Measurements from ENCODE around the gene RHCE.
"Not testable (repeated sequence)": the region's sequence is repeated elsewhere in the genome, so short reads cannot be mapped to it uniquely, and the experiment has no call there.

RHCE gene

DNA sequence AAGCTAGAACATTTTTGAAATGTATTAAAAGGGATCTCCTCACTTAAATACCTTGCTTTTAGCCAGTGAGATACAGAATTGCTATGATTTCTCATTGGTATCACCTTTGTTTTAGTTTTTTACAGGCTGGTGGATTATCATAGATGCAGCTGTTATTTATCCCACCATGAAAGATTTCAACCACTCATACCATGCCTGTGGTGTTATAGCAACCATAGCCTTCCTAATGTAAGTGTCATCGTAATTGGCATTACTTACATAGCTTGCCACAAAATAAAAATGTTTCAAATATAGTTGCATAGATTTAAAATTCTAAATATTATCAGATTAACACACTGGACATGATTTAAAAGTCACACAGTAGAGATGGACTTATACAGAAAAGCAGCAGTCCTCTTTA, 77.8 kb downstream of the RHCE start:
- no peak overlapping the region for H3K27ac ChIP-seq (ENCODE audit: low read length)
- no peak overlapping the region for H3K4me3 ChIP-seq (ENCODE audit: low read length)
- no CpG with 5 or more reads among the region's 1 CpG for WGBS (ENCODE audit: insufficient coverage, insufficient read length)
- no peak for DNase-seq (ENCODE audit: low read depth, low spot score)
- H3K36me3 ChIP-seq (ENCODE audit: control insufficient read depth, insufficient read depth, low read length) = 0 out of 2 replicates have a peak, but pooled peaks cover 2% of the 10 kb centered on the region
- no peaks in the 10 kb centered on the region for H3K9me3 ChIP-seq (ENCODE audit: control insufficient read depth, insufficient read depth, low read length)
- no peaks in the 10 kb centered on the region for H3K27me3 ChIP-seq (ENCODE audit: control insufficient read depth, insufficient read depth, low read length)
- no peaks in the 10 kb centered on the region for H3K4me1 ChIP-seq (ENCODE audit: control insufficient read depth, insufficient read depth, low read length)

DNA sequence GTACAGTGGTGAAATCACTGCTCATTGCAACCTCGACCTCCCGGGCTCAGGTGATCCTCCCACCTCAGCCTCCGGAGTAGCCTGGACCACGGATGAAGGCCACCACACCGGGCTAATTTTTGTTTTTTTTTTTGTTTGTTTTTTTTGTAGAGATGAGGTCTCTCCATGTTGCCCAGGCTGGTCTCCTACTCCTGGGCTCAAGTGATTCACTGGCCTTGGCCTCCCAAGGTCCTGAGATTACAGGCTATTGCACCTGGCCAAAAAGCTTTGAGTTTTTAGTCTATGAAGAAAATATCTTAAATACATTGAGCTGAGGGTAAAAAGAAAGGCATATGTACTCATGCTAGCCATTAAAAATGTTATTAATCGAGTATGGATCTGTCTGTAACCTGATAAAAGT, 78.9 kb downstream of the RHCE start:
- H3K36me3 ChIP-seq (ENCODE audit: control insufficient read depth, insufficient read depth, low read length) = 0 out of 2 replicates have a peak, but pooled peaks cover 2% of the 10 kb centered on the region
- H3K27me3 ChIP-seq (ENCODE audit: control insufficient read depth, insufficient read depth, low read length) = no peaks in the 10 kb centered on the region
- H3K27ac ChIP-seq (ENCODE audit: low read length) = no peak overlapping the region
- no peaks in the 10 kb centered on the region for H3K4me1 ChIP-seq (ENCODE audit: control insufficient read depth, insufficient read depth, low read length)
- WGBS (ENCODE audit: insufficient coverage, insufficient read length) = no CpG with 5 or more reads among the region's 6 CpGs
- DNase-seq (ENCODE audit: low read depth, low spot score) = no peak
- H3K4me3 ChIP-seq (ENCODE audit: low read length) = no peak overlapping the region
- H3K9me3 ChIP-seq (ENCODE audit: control insufficient read depth, insufficient read depth, low read length) = no peaks in the 10 kb centered on the region

- H3K36me3 ChIP-seq (ENCODE audit: control insufficient read depth, insufficient read depth, low read length) = 0 out of 2 replicates have a peak, but pooled peaks cover 2% of the 10 kb centered on the region
- no peak for DNase-seq (ENCODE audit: low read depth, low spot score)
- H3K27ac ChIP-seq (ENCODE audit: low read length) = no peak overlapping the region
- H3K9me3 ChIP-seq (ENCODE audit: control insufficient read depth, insufficient read depth, low read length) = no peaks in the 10 kb centered on the region
- no peaks in the 10 kb centered on the region for H3K4me1 ChIP-seq (ENCODE audit: control insufficient read depth, insufficient read depth, low read length)
- no CpG with 5 or more reads among the region's 6 CpGs for WGBS (ENCODE audit: insufficient coverage, insufficient read length)
- peak overlapping the region; percentile 92; the same call in 1 of the 2 replicates for H3K4me3 ChIP-seq (ENCODE audit: low read length)
- H3K27me3 ChIP-seq (ENCODE audit: control insufficient read depth, insufficient read depth, low read length) = no peaks in the 10 kb centered on the region
These were observed 81.6 kb downstream of the RHCE start for GRCh38 chr1:25338986-25339385.

GRCh38 chr1:25338188-25338981, 82.2 kb downstream of the RHCE start, which contains the start of gene TMEM50A:
Gene TMEM50A, plus strand, starts transcription at chr1:25338334. Its CDS starts 2,153 bp downstream, at chr1:25340487.
- Histone ChIP-seq H3K4me1 (ENCODE audit: control insufficient read depth, insufficient read depth, low read length) (no peaks in the 10 kb centered on the region), H3K36me3 (ENCODE audit: control insufficient read depth, insufficient read depth, low read length) (no peaks in the 10 kb centered on the region), H3K27me3 (ENCODE audit: control insufficient read depth, insufficient read depth, low read length) (no peaks in the 10 kb centered on the region), H3K27ac (ENCODE audit: low read length) (no peak within 1 kb of the TSS), H3K4me3 (ENCODE audit: low read length) (peak within 1 kb of the TSS; percentile 92), H3K9me3 (ENCODE audit: control insufficient read depth, insufficient read depth, low read length) (no peaks in the 10 kb centered on the region)
- WGBS (ENCODE audit: insufficient coverage, insufficient read length) = no CpG with 5 or more reads among the region's 75 CpGs
- peak; percentile 66 for DNase-seq (ENCODE audit: low read depth, low spot score)

DNA sequence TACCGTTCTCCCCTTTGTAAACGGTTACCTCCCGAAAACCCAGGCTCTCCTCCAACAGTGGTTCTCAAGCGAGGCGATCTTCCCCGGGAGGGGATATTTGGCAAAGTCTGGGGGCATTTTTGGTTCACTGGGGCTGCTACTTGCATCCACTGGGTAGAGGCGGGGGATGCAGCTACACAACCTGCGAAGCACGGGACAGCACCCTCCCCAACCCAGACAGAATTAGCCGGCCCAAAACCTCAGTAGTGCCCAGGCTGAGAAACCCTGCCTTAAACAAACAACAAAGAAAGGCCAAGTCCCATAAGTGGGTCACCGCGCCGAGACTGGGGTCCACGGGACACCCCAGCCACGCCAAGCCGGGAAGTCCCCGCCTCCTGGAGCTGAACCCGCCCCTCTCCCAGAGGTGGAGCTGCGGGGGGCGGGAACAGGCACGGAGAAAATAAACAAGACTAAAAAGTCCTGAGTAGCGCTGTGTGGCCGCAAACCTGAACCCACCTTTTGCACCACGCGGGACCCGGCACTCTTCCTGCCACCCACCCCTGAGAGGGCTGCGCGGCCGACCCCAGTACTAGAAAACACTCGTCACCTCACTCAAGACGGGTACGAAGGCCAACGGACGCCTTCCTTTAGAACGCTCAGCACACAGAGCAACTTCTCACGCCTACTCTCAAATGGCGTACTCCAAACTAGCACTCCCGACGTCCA, 83.0 kb downstream of the RHCE start:
- H3K4me3 ChIP-seq (ENCODE audit: low read length) = peak overlapping the region; percentile 67; the same call in 1 of the 2 replicates
- WGBS (ENCODE audit: insufficient coverage, insufficient read length) = no CpG with 5 or more reads among the region's 39 CpGs
- not testable (repeated sequence) for H3K27ac ChIP-seq (ENCODE audit: low read length)

DNA sequence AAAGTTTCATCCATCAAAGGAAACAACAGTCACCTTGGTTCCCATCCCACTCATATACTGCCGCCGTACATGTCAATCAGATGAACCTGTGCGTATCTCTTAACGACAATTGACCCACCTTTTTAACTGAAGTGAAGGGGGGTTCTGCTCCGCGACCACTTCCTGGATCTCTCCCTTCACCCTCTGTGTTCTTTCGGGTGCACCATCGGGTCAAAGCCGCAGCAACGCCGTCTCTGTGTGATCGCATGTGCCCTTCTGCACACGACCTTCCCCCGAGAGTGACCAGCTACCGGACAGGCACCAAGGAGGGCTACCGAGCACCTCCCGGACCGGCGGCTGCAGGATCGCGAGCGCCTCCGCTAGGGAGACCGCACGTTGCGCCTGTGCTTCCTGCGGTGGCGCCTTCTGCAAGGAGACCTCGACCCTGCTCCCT, 83.7 kb downstream of the RHCE start:
- not testable (repeated sequence) for H3K27me3 ChIP-seq (ENCODE audit: control insufficient read depth, insufficient read depth, low read length); H3K36me3 ChIP-seq (ENCODE audit: control insufficient read depth, insufficient read depth, low read length); H3K4me1 ChIP-seq (ENCODE audit: control insufficient read depth, insufficient read depth, low read length); H3K27ac ChIP-seq (ENCODE audit: low read length); H3K9me3 ChIP-seq (ENCODE audit: control insufficient read depth, insufficient read depth, low read length); DNase-seq (ENCODE audit: low read depth, low spot score)
- peak overlapping the region; percentile 31 for H3K4me3 ChIP-seq (ENCODE audit: low read length)
- no CpG with 5 or more reads among the region's 29 CpGs for WGBS (ENCODE audit: insufficient coverage, insufficient read length)

More for the DNA sequence above, 83.0 kb downstream of the RHCE start:
- H3K9me3 ChIP-seq (ENCODE audit: control insufficient read depth, insufficient read depth, low read length); DNase-seq (ENCODE audit: low read depth, low spot score); H3K27me3 ChIP-seq (ENCODE audit: control insufficient read depth, insufficient read depth, low read length); H3K4me1 ChIP-seq (ENCODE audit: control insufficient read depth, insufficient read depth, low read length); H3K36me3 ChIP-seq (ENCODE audit: control insufficient read depth, insufficient read depth, low read length): not testable (repeated sequence)

DNA sequence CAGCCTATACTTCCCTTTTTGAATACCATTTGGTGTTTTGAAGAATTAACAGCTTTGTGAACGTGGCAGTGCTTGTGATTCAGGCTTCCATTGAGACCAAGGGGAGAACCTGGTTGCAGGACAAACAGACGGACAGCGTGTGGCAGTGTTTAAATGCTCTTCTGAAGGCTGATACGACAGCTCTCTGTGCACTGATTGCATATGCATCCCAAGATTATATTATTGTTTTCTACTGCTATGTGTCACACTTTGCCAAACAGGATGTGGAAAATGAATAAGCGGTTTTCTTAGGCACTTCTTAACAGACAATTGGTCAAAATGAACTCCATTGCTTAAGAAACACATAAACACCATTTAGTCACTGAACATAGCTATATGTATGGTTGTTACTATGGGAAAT, 90.7 kb downstream of the RHCE start:
- no CpG with 5 or more reads among the region's 5 CpGs for WGBS (ENCODE audit: insufficient coverage, insufficient read length)
- not testable (repeated sequence) for H3K9me3 ChIP-seq (ENCODE audit: control insufficient read depth, insufficient read depth, low read length); H3K36me3 ChIP-seq (ENCODE audit: control insufficient read depth, insufficient read depth, low read length); H3K4me1 ChIP-seq (ENCODE audit: control insufficient read depth, insufficient read depth, low read length); DNase-seq (ENCODE audit: low read depth, low spot score); H3K27me3 ChIP-seq (ENCODE audit: control insufficient read depth, insufficient read depth, low read length); H3K27ac ChIP-seq (ENCODE audit: low read length); H3K4me3 ChIP-seq (ENCODE audit: low read length)

GRCh38 chr1:25329336-25329735, 91.3 kb downstream of the RHCE start:
- H3K9me3 ChIP-seq (ENCODE audit: control insufficient read depth, insufficient read depth, low read length); H3K27me3 ChIP-seq (ENCODE audit: control insufficient read depth, insufficient read depth, low read length); H3K4me3 ChIP-seq (ENCODE audit: low read length); H3K27ac ChIP-seq (ENCODE audit: low read length); DNase-seq (ENCODE audit: low read depth, low spot score); H3K36me3 ChIP-seq (ENCODE audit: control insufficient read depth, insufficient read depth, low read length); H3K4me1 ChIP-seq (ENCODE audit: control insufficient read depth, insufficient read depth, low read length): not testable (repeated sequence)
- no CpG with 5 or more reads among the region's 5 CpGs for WGBS (ENCODE audit: insufficient coverage, insufficient read length)

DNA sequence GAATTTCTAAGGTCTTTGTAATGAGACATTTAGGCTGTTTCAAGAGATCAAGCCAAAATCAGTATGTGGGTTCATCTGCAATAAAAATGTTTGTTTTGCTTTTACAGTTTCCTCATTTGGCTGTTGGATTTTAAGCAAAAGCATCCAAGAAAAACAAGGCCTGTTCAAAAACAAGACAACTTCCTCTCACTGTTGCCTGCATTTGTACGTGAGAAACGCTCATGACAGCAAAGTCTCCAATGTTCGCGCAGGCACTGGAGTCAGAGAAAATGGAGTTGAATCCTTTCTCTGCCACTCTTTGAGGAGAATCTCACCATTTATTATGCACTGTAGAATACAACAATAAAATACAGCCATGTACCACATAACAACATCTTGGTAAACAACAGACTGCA, 91.8 kb downstream of the RHCE start:
- not testable (repeated sequence) for H3K27ac ChIP-seq (ENCODE audit: low read length); H3K4me3 ChIP-seq (ENCODE audit: low read length); H3K36me3 ChIP-seq (ENCODE audit: control insufficient read depth, insufficient read depth, low read length); H3K9me3 ChIP-seq (ENCODE audit: control insufficient read depth, insufficient read depth, low read length); H3K27me3 ChIP-seq (ENCODE audit: control insufficient read depth, insufficient read depth, low read length); DNase-seq (ENCODE audit: low read depth, low spot score); H3K4me1 ChIP-seq (ENCODE audit: control insufficient read depth, insufficient read depth, low read length)
- no CpG with 5 or more reads among the region's 4 CpGs for WGBS (ENCODE audit: insufficient coverage, insufficient read length)

DNA sequence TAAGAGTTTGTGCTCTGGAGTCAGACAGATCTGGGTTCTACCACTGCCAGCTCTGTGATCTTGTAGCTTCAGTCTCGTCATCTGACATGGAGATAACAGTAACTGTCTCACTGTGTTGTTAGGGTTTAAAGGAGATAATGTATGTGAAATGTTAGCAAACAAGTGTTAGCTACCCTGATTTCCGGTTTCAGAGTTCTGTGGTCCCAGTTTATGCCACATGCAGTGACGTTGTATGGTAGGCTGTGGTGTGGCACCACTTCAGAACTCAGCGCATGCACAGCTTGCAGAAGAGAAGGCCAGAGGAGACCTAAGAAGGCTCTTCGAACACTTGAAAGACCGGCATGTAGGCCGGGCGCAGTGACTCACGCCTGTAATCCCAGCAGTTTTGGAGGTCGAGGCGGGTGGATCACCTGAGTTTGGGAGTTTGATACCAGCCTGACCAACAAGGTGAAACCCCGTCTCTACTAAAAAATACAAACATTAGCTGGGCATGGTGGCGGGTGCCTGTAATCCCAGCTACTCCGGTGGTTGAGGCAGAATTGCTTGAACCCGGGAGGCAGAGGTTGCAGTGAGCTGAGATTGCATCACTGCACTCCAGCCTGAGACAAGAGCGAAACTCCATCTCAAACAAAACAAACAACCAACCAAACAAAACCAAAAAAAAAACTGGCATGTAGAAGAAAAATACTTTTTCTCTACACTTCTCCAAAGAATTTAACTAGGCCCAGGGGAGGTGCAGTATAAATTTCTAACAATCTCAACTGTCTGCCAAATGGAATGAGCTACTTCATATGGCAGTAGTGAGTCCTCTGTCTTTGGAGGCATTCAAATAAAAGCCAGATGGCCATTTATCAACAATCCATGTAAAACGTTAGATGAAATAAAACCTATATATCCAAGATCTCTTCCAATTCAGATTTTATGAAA, 92.5 kb downstream of the RHCE start:
- H3K9me3 ChIP-seq (ENCODE audit: control insufficient read depth, insufficient read depth, low read length); DNase-seq (ENCODE audit: low read depth, low spot score); H3K4me1 ChIP-seq (ENCODE audit: control insufficient read depth, insufficient read depth, low read length); H3K27ac ChIP-seq (ENCODE audit: low read length); H3K4me3 ChIP-seq (ENCODE audit: low read length); H3K36me3 ChIP-seq (ENCODE audit: control insufficient read depth, insufficient read depth, low read length); H3K27me3 ChIP-seq (ENCODE audit: control insufficient read depth, insufficient read depth, low read length): not testable (repeated sequence)
- WGBS (ENCODE audit: insufficient coverage, insufficient read length) = no CpG with 5 or more reads among the region's 17 CpGs
